ENCODE data around the gene GUCA1A.
A peak's percentile ranks its signal among the peaks of the same experiment; 100 is the strongest.

GUCA1A gene

DNA sequence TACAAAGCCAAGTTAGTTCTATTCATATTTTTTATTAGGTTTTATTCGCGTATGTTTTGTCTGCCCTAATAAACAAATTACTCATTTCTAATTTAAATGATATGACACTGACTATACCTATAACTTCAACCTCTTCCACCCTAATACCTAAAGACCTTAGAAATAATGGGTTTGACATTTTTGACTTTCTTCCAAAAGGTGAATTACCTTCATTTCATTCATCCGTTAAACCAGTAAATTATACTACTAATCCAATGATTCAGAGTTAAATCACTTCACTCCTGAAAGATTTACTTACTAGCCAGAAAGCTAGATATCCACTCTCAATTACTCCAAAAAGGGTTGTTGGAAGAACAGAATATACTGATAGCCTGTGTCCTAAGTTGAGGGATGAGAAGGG is 39.3 kb downstream of the GUCA1A start:
- TF ChIP-seq TAF1 (IDR thresholded peaks at IDR 0.05; ENCODE audit: borderline replicate concordance, insufficient read depth, low read length) (no peak), REST (IDR thresholded peaks at IDR 0.05; ENCODE audit: insufficient read depth in 1 of 2, low read depth in 2 of 2, low read length in 2 of 2) (no peak), SIN3A (IDR thresholded peaks at IDR 0.05; ENCODE audit: borderline replicate concordance, insufficient read depth, low read length) (no peak), POLR2AphosphoS5 (IDR thresholded peaks at IDR 0.05; ENCODE audit: low read depth, low read length) (no peak), FOXP2 (optimal IDR thresholded peaks at IDR 0.05; ENCODE audit: borderline replicate concordance, extremely low read depth, extremely low read length, insufficient read depth) (no peak)

- TF ChIP-seq POLR2AphosphoS5 (IDR thresholded peaks at IDR 0.05; ENCODE audit: low read depth, low read length) (no peak), TAF1 (IDR thresholded peaks at IDR 0.05; ENCODE audit: borderline replicate concordance, insufficient read depth, low read length) (no peak), FOXP2 (optimal IDR thresholded peaks at IDR 0.05; ENCODE audit: borderline replicate concordance, extremely low read depth, extremely low read length, insufficient read depth) (no peak), SIN3A (IDR thresholded peaks at IDR 0.05; ENCODE audit: borderline replicate concordance, insufficient read depth, low read length) (no peak), REST (IDR thresholded peaks at IDR 0.05; ENCODE audit: insufficient read depth in 1 of 2, low read depth in 2 of 2, low read length in 2 of 2) (no peak)
Measured at GRCh38 chr6:42217157-42217518, 44.0 kb downstream of the GUCA1A start.

DNA sequence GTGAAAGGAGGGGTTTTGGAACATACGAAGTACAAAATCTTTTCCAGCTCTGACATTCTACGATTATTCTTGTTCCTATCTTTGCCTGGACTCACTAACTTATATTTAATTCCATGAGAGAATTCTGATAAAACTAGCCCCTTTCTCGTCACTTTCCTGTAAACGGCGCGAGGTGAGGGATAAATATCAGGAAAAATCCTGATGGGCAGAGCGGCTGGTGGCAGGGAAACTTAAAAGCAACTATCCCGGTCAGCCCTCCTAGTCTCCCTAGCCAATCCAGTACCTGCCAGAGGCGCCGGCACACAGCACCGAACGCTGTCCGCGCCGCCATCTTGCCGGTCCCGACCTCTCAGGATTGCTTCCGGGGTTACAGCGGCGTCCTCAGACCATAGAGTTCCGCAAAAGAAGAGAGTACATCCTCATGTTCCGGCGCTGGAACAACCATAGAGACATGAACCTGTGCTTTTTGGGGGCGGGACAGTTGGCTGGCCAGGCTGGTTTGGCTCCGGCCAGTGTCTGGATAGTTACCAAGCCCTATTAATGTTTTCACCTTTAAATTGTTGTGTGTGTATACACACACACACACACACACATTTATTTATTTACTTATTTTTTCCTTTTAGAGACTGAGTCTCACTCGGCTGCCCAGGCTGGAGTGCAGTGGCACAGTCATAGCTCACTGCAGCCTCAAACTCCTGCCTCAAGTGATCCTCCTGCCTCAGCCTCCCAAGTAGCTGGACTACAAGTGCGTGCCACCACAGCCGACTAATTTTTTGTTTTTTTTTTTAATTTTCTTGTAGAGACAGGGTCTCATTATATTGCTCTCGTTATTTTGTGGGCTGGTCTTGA is 44.6 kb downstream of the GUCA1A start, which contains the start of gene MRPS10:
MRPS10 (minus strand) TSS at position 343 of the 849 bp plus-strand sequence; CDS start at position 331, 12 bp downstream.
- no peak for TF ChIP-seq SIN3A (IDR thresholded peaks at IDR 0.05; ENCODE audit: borderline replicate concordance, insufficient read depth, low read length)
- TF ChIP-seq REST (IDR thresholded peaks at IDR 0.05; ENCODE audit: insufficient read depth in 1 of 2, low read depth in 2 of 2, low read length in 2 of 2), result peak; percentile 63 to 77; a peak in 3 of 4 replicates
- TF ChIP-seq FOXP2 (optimal IDR thresholded peaks at IDR 0.05; ENCODE audit: borderline replicate concordance, extremely low read depth, extremely low read length, insufficient read depth), result peak; percentile 64
- peak; percentile 100 for TF ChIP-seq TAF1 (IDR thresholded peaks at IDR 0.05; ENCODE audit: borderline replicate concordance, insufficient read depth, low read length)
- TF ChIP-seq POLR2AphosphoS5 (IDR thresholded peaks at IDR 0.05; ENCODE audit: low read depth, low read length), result peak; percentile 98

DNA sequence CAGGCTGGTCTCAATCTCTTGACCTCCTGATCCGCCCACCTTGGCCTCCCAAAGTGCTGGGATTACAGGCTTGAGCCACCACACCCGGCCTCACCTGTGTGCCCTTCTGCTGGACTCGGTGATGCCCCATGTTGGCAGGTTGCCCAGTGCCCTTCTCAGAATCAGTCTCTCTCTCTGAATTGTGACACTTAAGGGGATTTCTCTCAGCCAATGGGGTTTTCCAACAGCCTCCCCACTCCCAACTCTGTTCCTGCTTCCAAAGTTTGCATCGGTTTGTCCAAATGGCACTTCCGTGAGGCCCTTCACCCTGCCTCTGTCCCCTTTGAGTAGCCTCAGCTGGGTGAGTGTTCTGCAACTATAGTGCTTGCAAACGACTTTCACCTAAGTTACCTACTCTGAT is 47.6 kb downstream of the GUCA1A start:
- TF ChIP-seq TAF1 (IDR thresholded peaks at IDR 0.05; ENCODE audit: borderline replicate concordance, insufficient read depth, low read length), result no peak
- no peak for TF ChIP-seq SIN3A (IDR thresholded peaks at IDR 0.05; ENCODE audit: borderline replicate concordance, insufficient read depth, low read length)
- no peak for TF ChIP-seq POLR2AphosphoS5 (IDR thresholded peaks at IDR 0.05; ENCODE audit: low read depth, low read length)
- TF ChIP-seq FOXP2 (optimal IDR thresholded peaks at IDR 0.05; ENCODE audit: borderline replicate concordance, extremely low read depth, extremely low read length, insufficient read depth), result no peak
- TF ChIP-seq REST (IDR thresholded peaks at IDR 0.05; ENCODE audit: insufficient read depth in 1 of 2, low read depth in 2 of 2, low read length in 2 of 2), result no peak

Measured in PFSK-1 (cell line).